ENCODE data around the gene VEPH1. TPM values are rescaled to one million over a fixed set of nuclear protein-coding genes. Genes with fewer than 3 reads are reported as not detected.

The VEPH1 gene
- total RNA-seq, 4 donors from 2014 or later, result 0.48 to 11.7 (median 3.2) TPM

DNA sequence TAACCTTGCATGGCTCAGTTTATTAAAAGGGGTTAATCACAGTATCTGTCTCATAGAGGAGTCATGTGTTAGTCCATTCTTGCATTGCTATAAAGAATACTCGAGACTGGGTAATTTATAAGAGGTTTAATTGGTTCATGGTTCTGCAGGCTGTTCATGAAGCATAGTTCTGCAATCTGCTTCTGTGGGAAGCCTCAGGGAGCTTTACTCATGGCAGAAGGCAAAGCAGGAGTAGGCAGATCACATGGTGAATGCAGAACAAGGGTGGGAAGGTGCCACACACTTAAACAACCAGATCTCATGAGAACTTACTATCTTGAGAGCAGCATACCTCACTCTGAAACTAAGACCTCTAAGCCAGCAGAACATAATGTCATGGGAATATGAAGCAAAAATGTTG, 108.8 kb downstream of the VEPH1 start:
- no peak for DNase-seq (ENCODE audit: low spot score)
- TF ChIP-seq, protein P1, sequence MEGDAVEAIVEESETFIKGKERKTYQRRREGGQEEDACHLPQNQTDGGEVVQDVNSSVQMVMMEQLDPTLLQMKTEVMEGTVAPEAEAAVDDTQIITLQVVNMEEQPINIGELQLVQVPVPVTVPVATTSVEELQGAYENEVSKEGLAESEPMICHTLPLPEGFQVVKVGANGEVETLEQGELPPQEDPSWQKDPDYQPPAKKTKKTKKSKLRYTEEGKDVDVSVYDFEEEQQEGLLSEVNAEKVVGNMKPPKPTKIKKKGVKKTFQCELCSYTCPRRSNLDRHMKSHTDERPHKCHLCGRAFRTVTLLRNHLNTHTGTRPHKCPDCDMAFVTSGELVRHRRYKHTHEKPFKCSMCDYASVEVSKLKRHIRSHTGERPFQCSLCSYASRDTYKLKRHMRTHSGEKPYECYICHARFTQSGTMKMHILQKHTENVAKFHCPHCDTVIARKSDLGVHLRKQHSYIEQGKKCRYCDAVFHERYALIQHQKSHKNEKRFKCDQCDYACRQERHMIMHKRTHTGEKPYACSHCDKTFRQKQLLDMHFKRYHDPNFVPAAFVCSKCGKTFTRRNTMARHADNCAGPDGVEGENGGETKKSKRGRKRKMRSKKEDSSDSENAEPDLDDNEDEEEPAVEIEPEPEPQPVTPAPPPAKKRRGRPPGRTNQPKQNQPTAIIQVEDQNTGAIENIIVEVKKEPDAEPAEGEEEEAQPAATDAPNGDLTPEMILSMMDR (IDR thresholded peaks at IDR 0.05), result no peak
- no peak for ATAC-seq (ENCODE audit: low FRiP score)

DNA sequence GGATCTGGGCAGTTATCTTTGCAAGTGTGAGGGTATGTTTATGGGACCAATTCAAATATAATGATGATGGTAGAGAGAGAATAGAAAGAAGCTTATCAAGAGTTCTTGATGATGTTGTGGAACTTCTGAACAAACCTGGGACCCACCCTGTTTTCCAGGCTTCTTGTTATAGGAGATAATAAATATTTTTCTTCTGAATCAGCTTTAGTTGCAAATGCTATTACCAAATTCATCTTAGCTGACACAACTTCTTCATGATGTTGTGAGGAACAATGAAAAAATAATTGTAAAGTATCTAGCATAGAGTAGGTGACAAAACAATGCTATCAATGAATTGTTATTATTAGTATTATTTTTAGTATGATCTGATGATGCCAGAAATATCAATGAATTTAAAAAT, 110.1 kb downstream of the VEPH1 start:
- TF ChIP-seq, protein P1 (IDR thresholded peaks at IDR 0.05), result no peak
- DNase-seq (ENCODE audit: low spot score), result no peak
- ATAC-seq (ENCODE audit: low FRiP score), result no peak

DNA sequence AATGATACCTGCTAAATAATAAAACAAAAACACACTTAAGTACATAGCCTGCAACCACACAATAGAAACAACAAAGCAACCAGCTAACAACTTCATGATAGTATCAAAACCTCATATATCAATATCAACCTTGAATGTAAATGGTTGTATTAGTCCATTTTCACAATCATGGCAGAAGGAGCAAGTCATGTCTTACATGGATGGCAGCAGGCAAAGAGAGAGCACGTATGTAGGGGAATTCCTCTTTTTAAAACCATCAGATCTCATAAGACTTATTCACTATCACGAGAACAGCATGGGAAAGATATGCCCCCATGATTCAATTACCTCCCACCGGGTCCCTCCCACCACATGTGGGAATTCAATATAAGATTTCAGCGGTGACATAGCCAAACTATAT, 111.1 kb downstream of the VEPH1 start:
- DNase-seq (ENCODE audit: low spot score) (no peak), ATAC-seq (ENCODE audit: low FRiP score) (no peak)
- TF ChIP-seq, protein P1 (IDR thresholded peaks at IDR 0.05), result no peak

DNA sequence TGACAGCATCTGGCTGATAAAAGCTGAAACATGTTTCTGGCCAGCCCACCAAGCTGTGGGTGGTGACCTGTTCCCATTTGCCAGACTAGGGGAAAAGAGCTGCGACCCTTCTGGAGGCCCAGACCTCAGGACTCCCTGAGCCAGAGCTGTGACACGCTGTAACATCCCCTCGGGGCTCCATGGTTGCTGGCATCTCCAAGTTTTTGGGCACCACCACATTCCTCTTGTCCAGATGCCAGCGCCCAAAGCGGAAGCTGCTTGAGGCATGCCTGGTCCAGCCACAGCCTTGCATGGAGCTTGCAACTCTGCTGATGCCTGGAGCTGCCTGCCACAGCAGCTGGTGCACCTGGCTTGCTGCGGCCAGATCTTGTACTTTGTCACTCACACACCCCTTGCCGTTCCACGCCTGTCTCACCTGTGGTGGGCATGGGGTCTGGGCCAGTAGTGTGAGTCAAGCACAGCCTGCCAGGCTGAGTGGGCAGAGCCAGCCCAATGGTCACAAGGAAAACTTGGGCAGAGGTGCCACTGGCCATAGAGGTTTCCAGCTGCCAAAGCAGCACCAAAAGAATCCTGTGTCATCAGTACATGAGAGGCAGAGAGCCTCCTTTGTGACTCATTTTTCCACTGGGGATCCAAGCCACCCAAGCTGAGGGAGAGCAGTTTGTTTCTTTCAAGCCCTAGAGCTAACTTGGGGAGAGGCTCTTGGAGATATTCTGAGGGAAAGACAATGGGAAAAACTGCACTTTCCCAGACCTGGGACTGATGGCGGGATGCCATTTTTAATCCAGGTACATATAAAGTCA, 112.3 kb downstream of the VEPH1 start:
- TF ChIP-seq, protein P1 (IDR thresholded peaks at IDR 0.05), result no peak
- ATAC-seq (ENCODE audit: low FRiP score), result no peak
- DNase-seq (ENCODE audit: low spot score), result no peak

DNA sequence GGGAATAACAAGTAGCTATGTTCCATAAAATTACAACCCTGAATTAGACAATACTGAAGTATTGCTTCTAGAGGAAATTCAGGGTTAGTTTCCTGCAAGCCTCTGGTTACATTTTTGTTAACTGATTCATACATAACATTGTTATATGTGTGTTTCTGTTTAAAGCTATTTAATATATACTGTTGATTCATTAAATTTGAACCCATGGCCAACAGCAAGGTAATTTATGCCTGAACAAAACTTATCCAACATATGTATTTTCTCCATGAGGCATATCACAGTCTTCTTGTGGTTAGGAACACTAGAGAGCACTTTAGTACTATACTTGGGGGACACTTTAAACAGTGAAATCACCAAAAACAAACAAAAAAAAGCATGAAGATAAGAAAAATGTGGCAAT, 114.2 kb downstream of the VEPH1 start:
- TF ChIP-seq, protein P1 (IDR thresholded peaks at IDR 0.05), result no peak
- ATAC-seq (ENCODE audit: low FRiP score) (no peak), DNase-seq (ENCODE audit: low spot score) (no peak)

DNA sequence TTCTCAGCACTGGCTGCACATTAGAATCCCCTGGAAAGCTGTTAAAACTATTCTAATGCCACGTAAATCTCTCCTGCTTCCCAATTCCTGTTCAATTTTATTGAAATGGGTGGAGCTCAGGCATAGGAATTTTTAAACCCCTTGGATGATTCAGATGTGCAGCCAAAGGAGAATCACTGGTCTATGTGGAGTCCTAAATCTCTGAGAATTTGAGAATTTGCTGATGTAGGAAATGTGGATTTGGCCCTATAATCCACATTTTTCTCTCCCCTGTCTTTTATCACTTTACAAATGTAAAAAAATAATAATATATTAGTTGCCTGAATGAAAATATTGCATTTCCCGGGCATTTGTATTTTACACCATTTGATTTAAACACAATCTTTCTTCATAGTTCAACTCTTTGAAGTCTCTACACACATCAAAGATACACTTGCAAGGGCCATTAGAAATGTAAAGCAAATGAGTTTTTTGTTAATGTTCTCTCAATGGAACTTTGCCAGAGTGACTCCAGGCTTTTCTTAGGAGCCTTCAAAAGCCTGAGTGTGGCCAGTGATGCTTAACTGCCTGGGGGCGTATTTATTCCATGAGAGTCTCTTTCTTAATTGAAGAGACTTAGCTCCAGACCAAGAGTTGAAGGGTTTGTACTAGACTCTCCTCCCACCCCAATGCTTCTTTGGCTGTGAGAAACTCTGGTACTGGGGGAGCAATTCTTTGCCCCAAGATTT, 115.3 kb downstream of the VEPH1 start:
- no peak for DNase-seq (ENCODE audit: low spot score)
- TF ChIP-seq, protein P1 (IDR thresholded peaks at IDR 0.05), result no peak
- ATAC-seq (ENCODE audit: low FRiP score), result no peak

Data from omental fat pad (tissue), 4 donors.